HUDEP-2 (cell line): ENCODE data around the gene LTBP1.

Experiments used
- DNase-seq, 76 experiments: peaks; one replicate each; lab custom pipeline; 2025; ENCODE audit not compliant: unreplicated experiment in 76 of 76; lab: John Stamatoyannopoulos, UW

Gene LTBP1

GRCh38 chr2:33287507-33288005 is 340.8 kb downstream of the LTBP1 start:
- DNase-seq, result no peak

- no peak for DNase-seq
Measured at GRCh38 chr2:33288011-33288410, 341.3 kb downstream of the LTBP1 start.

GRCh38 chr2:33289961-33290360 is 343.2 kb downstream of the LTBP1 start:
- DNase-seq, result no peak

- DNase-seq, result no peak
Measured at GRCh38 chr2:33291278-33292013, 344.7 kb downstream of the LTBP1 start.

GRCh38 chr2:33292063-33292462 is 345.3 kb downstream of the LTBP1 start:
- no peak for DNase-seq

GRCh38 chr2:33292981-33293595 is 346.3 kb downstream of the LTBP1 start:
- DNase-seq, result no peak

GRCh38 chr2:33298233-33298632 is 351.5 kb downstream of the LTBP1 start:
- DNase-seq, result no peak

GRCh38 chr2:33301355-33301754 is 354.6 kb downstream of the LTBP1 start:
- no peak for DNase-seq

GRCh38 chr2:33302348-33302747 is 355.6 kb downstream of the LTBP1 start:
- no peak for DNase-seq

GRCh38 chr2:33304032-33304864 is 357.5 kb downstream of the LTBP1 start:
- DNase-seq, result no peak

- DNase-seq, result no peak
Measured at GRCh38 chr2:33307659-33308270, 361.0 kb downstream of the LTBP1 start.

- DNase-seq, result no peak
Measured at GRCh38 chr2:33312355-33312754, 365.6 kb downstream of the LTBP1 start.

- DNase-seq, result no peak
Measured at GRCh38 chr2:33313039-33313438, 366.3 kb downstream of the LTBP1 start.

GRCh38 chr2:33314541-33314940 is 367.8 kb downstream of the LTBP1 start:
- DNase-seq, result no peak

- no peak for DNase-seq
Measured at GRCh38 chr2:33316328-33316727, 369.6 kb downstream of the LTBP1 start.

- DNase-seq, result no peak
Measured at GRCh38 chr2:33317369-33318007, 370.7 kb downstream of the LTBP1 start.

GRCh38 chr2:33318456-33318855 is 371.7 kb downstream of the LTBP1 start:
- DNase-seq, result no peak

GRCh38 chr2:33320573-33320972 is 373.8 kb downstream of the LTBP1 start:
- no peak for DNase-seq

GRCh38 chr2:33321236-33321771 is 374.6 kb downstream of the LTBP1 start:
- DNase-seq, result no peak

- DNase-seq, result no peak
Measured at GRCh38 chr2:33321876-33322483, 375.2 kb downstream of the LTBP1 start.
